KOPT-K1 (cell line): ENCODE results near the gene LDLRAD4.

Experiments
- H3K27ac ChIP-seq: fragments of 200-600 bp; sonication (generic); 2 replicates; pipeline ENCODE4 v1.5.1; 2016; ENCODE audit warnings: antibody characterized with exemption, mild to moderate bottlenecking, low read depth, low read length; ENCODE audit not compliant: poor library complexity, severe bottlenecking
- H3K36me3 ChIP-seq: fragments of 200-600 bp; sonication (generic); 2 replicates; pipeline ENCODE4 v1.5.1; 2017; ENCODE audit warnings: antibody characterized with exemption, mild to moderate bottlenecking, low read length, moderate library complexity; ENCODE audit not compliant: insufficient read depth
- H3K9me3 ChIP-seq: fragments of 200-600 bp; sonication (generic); 2 replicates; pipeline ENCODE4 v1.5.1; 2017; ENCODE audit warnings: antibody characterized with exemption, low read length, mild to moderate bottlenecking; ENCODE audit not compliant: insufficient read depth, poor library complexity, severe bottlenecking

The LDLRAD4 gene

GRCh38 chr18:13403786-13404549, 185.4 kb downstream of the LDLRAD4 start:
- H3K36me3 ChIP-seq: peaks cover 13% of the 10 kb centered on the region
- H3K9me3 ChIP-seq: no peaks in the 10 kb centered on the region
- no peak overlapping the region for H3K27ac ChIP-seq

DNA sequence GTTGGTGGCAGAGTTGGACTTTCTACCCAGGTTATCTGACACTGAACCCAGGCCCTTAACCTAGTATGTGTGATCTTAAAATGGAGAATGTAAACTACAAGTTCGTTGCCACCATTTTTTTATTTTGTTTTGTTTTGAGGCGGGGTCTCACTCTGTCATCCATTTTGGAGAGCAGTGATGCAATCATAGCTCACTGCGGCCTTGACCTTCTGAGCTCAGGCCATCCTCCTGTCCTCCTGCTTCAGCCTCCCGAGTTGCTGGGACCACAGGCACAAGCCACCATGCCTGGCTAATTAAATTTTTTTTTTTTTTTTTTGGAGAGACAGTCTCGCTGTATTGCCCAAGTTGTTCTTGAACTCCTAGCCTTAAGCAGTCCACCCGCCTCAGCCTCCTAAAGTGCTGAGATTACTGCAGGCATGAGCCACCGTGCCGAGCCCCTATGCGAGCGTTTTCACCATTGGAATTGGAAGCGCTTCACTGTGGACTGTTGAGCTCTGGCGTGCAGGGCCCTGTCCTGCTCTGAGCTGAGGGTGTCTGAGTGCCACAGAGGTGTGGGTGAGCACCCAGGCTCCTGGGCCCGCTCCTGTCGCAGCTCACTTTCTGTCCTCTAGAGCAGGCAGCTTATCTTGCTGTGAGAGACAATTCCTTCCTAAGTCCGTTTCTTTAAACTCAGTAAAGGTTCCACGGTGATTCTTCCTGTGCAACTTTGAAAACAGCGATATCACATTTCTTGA, 186.9 kb downstream of the LDLRAD4 start:
- H3K9me3 ChIP-seq: no peaks in the 10 kb centered on the region
- H3K36me3 ChIP-seq: peaks cover 11% of the 10 kb centered on the region; the same call in 1 of the 2 replicates
- peak overlapping the region; percentile 34 for H3K27ac ChIP-seq

GRCh38 chr18:13406049-13406615, 187.6 kb downstream of the LDLRAD4 start:
- H3K36me3 ChIP-seq: peaks cover 9% of the 10 kb centered on the region
- no peaks in the 10 kb centered on the region for H3K9me3 ChIP-seq
- H3K27ac ChIP-seq: peak overlapping the region; percentile 34

- Histone ChIP-seq H3K27ac (peak overlapping the region; percentile 34), H3K36me3 (peaks cover 13% of the 10 kb centered on the region)
These were observed 188.2 kb downstream of the LDLRAD4 start for GRCh38 chr18:13406736-13407135.

GRCh38 chr18:13407484-13407883, 188.9 kb downstream of the LDLRAD4 start:
- peaks cover 16% of the 10 kb centered on the region for H3K36me3 ChIP-seq
- H3K27ac ChIP-seq: no peak overlapping the region
- peaks cover 5% of the 10 kb centered on the region for H3K9me3 ChIP-seq

More at GRCh38 chr18:13406736-13407135, 188.2 kb downstream of the LDLRAD4 start:
- peaks cover under 1% of the 10 kb centered on the region for H3K9me3 ChIP-seq

GRCh38 chr18:13409026-13409425, 190.5 kb downstream of the LDLRAD4 start:
- Histone ChIP-seq H3K9me3 (peaks cover 5% of the 10 kb centered on the region), H3K27ac (no peak overlapping the region), H3K36me3 (peaks cover 23% of the 10 kb centered on the region)

DNA sequence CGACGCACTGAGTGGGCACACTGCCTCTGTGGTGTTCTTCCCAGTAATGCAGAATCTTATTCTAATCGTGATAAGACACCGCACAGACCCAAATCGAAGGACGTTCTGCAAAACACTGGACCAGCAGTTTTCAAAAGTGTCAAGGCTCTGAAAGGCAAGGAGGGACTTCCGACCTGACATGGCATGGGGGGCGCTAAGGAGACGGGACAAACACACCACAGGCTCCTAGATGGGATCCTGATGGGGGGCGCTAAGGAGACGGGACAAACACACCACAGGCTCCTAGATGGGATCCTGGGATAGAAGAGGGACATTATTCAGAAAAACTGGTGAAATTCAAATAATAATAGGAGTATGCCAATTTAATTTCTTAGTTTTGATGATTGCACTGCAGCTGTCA, 191.4 kb downstream of the LDLRAD4 start:
- Histone ChIP-seq H3K36me3 (peaks cover 20% of the 10 kb centered on the region), H3K27ac (no peak overlapping the region), H3K9me3 (peaks cover 5% of the 10 kb centered on the region)

DNA sequence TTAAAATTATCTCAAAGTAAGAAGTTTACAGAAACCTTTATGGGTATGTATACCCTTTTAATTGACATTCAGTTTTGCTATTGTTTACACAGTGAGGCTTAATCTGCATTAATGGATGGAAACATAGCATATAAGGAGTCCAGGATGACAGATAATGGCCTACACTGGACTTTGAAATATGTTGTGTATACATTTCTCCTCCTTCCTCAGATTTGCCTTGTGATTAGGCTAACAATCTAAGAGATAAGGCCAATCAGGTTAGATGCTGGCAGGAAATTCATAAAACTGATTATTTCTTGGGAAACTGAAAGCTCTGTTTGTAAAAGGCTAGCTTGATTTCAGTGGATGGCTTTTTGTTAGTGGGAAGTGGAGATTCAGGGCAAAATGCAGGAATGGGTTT, 191.9 kb downstream of the LDLRAD4 start:
- H3K36me3 ChIP-seq: peaks cover 20% of the 10 kb centered on the region
- no peak overlapping the region for H3K27ac ChIP-seq
- peaks cover 5% of the 10 kb centered on the region for H3K9me3 ChIP-seq

DNA sequence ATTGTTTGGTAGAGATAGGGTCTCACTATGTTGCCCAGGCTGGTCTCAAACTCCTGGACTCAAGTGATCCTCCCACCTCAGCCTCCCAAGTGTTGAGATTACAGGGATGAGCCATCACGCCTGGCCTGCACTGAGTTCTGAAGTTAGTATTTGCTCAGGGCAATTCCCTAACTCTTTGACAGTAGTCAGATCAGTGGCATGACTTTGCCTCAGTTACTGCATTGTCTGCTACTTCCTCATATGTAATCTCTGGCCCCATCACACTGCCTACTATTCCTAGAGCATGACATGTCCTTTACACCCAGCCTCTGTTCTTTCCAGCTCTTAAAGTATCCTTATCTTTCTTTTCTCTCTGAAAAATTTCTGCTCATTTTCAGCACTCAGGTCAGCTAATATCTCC, 193.5 kb downstream of the LDLRAD4 start:
- Histone ChIP-seq H3K36me3 (peaks cover 20% of the 10 kb centered on the region), H3K27ac (no peak overlapping the region), H3K9me3 (peaks cover 5% of the 10 kb centered on the region)

GRCh38 chr18:13412901-13413300, 194.3 kb downstream of the LDLRAD4 start:
- peaks cover 20% of the 10 kb centered on the region for H3K36me3 ChIP-seq
- H3K9me3 ChIP-seq: peaks cover 5% of the 10 kb centered on the region
- H3K27ac ChIP-seq: no peak overlapping the region

DNA sequence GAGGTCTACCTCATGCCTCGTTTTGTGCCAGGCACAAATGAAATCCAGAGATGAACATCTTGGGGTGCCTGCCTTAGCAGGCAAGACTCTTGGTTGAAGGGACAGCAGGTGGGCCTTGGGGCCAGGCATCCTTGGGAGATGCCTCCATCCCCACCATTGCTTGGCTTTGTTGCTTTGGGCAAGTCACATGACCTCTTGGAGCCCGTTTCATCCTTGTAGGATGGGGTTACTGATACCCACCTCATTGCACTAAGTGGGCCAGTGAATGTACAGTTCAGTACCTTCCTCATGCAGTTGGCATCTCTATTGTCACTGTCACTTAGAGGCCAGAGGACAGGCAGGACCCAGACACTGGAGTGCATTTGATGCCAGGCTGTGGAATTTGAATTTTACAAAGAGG, 195.5 kb downstream of the LDLRAD4 start:
- Histone ChIP-seq H3K9me3 (peaks cover 5% of the 10 kb centered on the region), H3K36me3 (peaks cover 20% of the 10 kb centered on the region), H3K27ac (peak overlapping the region; percentile 59)

DNA sequence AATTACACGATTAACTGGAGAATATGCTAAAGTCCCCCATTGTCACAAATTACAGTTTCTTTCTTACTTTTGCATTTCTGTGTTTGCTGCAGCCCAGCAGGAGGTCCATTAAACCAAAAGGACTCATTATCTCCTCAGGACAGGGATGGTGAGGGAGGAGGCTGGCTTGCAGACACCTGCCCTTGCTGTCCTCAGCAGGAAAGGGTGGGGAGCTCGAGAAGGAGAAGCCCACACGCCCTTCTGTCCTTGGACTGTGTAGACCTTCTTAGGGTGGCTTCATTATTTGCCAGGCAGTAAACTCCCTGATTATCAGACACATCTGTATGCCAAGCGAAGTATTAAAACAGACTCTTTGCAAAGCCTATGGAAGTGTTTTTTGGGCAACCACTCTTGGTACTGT, 196.0 kb downstream of the LDLRAD4 start:
- peaks cover 20% of the 10 kb centered on the region for H3K36me3 ChIP-seq
- H3K27ac ChIP-seq: peak overlapping the region; percentile 59
- peaks cover 5% of the 10 kb centered on the region for H3K9me3 ChIP-seq

DNA sequence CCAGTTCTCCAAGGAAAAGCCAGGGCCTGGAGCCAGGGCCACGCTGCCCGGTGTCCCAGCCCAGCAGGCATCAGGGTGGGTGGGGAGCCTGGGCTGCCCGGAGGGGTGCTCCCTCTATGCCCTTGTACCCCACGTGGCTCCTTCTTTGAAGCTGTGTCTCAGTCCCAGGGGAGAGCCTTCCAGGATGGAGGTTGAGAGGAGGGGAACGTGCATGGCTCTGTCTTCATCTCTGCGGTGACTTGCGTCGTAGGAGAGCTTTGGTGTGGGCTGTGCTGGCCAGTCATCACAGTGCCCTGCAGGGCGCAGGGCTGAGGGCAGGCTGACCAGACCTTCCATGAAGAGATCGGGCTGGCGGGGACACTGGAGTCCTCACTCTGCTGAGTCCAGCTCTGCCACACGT, 197.2 kb downstream of the LDLRAD4 start:
- Histone ChIP-seq H3K36me3 (peaks cover 16% of the 10 kb centered on the region; the same call in 1 of the 2 replicates), H3K9me3 (peaks cover 5% of the 10 kb centered on the region), H3K27ac (peak overlapping the region; percentile 59)

DNA sequence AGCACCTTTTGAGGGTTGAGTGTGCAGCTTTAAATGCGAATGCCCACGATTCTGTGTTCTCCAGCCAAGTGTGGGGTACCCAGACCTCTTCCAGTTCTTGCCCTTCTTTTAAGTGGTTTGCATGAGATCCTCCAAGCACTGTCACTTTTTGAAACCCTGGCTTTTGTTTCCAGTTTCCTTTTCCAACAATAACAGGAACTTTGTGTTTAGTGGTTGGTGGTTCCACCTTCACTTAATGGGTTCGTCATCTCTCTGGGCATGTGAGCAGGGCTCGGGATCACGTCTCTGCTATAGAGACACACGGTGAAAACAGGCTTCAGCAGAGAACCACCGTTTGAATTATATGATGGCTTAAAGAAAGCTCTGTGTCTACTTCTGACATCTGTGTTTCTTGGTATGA, 197.6 kb downstream of the LDLRAD4 start:
- H3K27ac ChIP-seq: peak overlapping the region; percentile 59
- peaks cover 15% of the 10 kb centered on the region; the same call in 1 of the 2 replicates for H3K36me3 ChIP-seq
- peaks cover 5% of the 10 kb centered on the region for H3K9me3 ChIP-seq

DNA sequence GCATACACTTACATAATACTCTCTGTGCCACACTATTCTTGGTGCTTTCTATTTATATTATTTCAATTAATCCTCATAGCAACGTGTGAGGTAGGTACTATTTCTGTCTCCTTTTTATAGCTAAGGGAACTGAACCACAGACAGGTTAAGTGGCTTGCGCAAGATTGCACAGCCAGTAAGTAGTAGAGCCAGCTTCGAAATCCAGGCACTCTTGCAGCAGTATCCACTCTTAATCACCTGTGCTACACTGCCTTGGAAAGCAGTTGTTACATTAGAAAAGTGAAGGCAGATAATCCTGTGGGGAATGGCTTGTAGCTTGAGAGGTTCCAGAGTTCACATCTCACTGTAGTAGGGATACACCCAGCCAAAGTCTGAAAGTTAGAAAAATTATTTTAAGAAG, 198.3 kb downstream of the LDLRAD4 start:
- H3K27ac ChIP-seq: peak overlapping the region; percentile 59
- H3K9me3 ChIP-seq: peaks cover 4% of the 10 kb centered on the region
- H3K36me3 ChIP-seq: 0 out of 2 replicates have a peak, but pooled peaks cover 11% of the 10 kb centered on the region
